GM21381 (cell line): ENCODE measurements around the gene MMP20.

Experiments used
- ATAC-seq: cut with Tn5 transposase; IDR thresholded peaks from one replicate; pipeline ENCODE4 v1.9.1; 2021; ENCODE audit warnings: mild to moderate bottlenecking, moderate library complexity; ENCODE audit not compliant: unreplicated experiment

MMP20 gene

DNA sequence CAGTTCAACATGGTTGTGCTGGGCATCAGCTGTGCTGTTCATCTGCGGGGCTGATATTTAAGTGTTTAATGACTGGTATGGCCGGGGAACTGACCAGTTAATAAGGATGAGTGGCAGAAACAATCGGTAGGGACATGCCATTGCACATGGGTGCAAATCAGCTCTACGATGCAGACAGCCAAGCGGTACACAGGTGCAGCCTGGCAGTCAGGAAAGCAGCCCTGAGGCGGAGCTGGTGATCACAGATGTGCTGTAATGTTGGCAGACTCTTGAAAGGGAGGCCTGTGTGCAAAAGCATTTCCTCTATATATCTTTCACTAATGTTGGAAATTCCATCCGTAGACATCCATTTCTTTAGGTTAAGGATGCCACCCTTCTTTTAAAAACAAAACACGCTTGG, 1.1 kb downstream of the MMP20 start:
- ATAC-seq: no peak

DNA sequence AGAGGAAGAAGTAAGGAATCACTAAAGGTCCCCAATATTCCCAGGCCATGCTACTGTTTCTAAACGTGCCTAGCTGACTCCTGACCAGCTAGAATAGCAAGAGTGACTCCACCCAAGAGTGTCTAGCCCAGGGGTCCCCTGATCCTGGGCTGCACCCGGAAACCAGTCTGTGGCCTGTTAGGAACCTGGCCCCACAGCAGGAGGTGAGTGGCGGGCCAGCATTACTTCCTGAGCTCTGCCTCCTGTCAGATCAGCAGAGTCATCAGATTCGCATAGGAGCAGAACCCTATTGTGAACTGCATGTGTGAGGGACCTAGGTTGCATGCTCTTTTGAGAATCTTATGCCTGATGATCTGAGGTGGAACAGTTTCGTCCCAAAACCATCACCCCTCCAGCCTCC, 2.0 kb downstream of the MMP20 start:
- no peak for ATAC-seq

DNA sequence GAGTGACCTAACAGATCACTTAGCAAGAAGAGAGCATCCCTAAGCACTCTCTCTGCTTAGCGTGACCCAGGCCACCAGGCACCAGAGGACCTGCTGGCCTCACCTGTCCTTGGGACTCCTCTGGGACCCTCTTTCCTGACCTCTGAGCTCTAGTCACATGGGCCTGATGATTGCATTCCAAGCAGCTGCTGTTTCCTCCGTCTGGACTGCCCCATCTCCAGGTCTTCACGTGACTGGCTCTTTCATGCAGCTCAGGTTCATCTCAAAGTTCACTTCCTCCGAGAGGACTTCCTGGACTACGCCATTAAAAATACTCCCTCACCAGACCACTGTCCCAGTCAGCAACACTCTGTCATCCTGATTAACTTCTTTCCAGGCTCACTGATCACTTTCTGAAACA, 2.9 kb downstream of the MMP20 start:
- ATAC-seq: no peak

DNA sequence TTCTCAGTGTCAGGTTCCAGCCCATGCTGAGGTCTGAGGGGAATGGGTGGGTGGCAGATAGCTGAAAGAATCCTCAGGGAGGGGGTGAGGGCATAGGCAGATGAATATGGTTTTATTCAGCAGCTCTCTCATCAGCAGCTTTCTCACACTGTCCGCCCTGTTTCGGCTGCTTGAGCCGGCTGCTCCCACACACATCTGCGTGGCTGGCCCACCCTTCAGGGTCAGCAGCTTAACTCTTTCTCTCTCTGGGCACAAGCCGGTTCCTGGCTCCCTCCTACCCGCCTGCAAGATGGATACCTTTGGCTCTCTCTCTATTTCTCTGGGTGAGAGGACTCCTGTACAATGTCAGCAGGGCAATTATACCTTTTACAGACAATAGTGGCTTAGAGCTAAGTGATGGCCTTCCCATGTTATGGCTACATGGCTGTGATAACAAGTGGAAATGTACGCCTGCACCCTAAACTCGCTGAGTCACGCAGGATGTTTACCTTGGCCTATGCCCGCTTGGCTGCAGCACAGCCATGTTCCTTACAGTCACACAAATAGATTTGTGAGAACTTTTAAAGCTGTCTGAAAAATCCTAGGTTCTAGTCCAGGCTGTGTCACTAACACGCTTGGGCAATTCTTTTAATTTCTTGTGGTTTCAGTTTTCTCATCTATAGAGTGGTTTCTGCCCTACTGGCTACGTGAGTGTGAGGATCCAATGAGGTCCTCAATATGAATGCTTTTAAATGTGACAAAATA, 4.1 kb downstream of the MMP20 start:
- peak; percentile 86 for ATAC-seq

- no peak for ATAC-seq
Measured at GRCh38 chr11:102620179-102620578, 5.0 kb downstream of the MMP20 start.

GRCh38 chr11:102617466-102618008, 7.6 kb downstream of the MMP20 start:
- no peak for ATAC-seq

GRCh38 chr11:102615894-102616432, 9.2 kb downstream of the MMP20 start:
- no peak for ATAC-seq

DNA sequence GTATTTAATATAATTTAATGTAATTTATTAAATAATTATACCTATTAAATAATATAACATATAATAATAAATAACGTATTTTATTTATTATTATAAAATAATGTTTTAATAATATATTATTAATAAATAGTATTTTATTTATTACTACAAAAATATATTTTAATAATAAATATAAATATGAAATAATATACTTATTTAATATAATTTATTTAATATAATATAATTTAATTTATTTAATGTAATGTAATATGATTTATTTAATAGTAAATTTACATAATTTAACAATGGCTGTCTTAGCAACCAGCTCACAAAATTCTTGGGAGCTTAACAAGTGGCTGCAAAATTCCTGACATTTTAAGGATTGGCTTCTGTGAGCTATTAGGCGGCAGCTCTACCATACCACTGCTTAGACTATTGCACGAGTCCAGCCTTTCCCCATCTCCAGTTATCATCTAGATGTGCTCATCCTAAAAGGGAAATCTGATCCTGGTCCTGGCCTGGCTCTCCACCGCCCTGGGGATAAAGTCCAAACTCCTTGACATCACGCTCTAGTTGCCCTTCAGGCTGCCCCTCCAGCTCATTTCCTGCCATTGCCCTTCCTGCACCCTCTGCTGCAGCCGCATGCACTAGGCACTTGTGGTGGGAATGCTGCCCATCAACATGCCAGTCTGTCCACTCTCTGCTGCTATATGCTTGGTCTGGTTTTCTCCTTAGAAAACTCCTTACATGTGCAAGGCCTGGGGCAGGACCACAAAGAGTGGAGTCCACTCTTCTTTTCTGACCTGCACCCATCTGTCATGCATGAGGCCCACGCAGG, 9.8 kb downstream of the MMP20 start:
- no peak for ATAC-seq

- no peak for ATAC-seq
Measured at GRCh38 chr11:102614485-102614884, 10.6 kb downstream of the MMP20 start.

GRCh38 chr11:102614031-102614430, 11.1 kb downstream of the MMP20 start:
- ATAC-seq: no peak

DNA sequence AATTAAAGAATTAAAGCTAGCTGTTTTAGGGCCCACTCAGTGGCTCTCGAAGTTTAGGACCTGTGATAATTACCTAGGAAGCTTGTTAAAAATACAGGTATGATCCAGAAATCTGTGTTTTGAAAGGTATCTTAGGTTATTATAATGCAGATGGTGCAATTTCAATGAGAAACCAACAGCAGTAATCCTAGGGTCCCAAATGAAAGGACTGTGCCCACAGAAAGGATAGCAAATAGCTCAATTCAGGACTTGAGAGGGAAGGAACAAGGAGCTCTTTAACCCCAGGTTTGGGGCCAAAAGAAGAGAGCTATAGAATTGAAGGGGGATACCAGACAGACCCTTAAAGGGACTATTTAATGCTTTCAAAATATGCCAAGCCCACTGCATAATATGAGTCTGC, 11.7 kb downstream of the MMP20 start:
- no peak for ATAC-seq

- peak; percentile 38 for ATAC-seq
Measured at GRCh38 chr11:102611291-102611690, 13.8 kb downstream of the MMP20 start.

GRCh38 chr11:102610200-102610599, 14.9 kb downstream of the MMP20 start:
- ATAC-seq: no peak

- ATAC-seq: no peak
Measured at GRCh38 chr11:102608699-102609098, 16.4 kb downstream of the MMP20 start.

DNA sequence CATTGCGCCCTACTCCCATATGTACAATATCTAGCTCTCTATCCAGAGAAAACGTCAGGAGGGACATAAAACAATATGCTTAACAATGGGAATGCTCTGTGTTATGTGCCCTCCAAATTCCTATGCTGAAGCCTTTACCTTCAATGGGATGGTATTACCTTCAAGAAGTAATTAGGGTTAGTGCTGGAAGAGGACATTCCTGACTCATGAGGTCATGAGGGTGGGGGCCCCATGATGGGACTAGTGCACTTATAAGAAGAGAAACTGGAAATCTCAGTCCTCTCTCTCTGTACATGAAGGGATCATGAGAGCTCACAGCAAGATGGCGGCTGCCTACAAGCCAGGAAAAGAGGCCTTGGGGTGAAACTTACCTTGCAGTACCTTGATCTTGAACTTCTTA, 20.3 kb downstream of the MMP20 start:
- ATAC-seq: no peak

- ATAC-seq: no peak
Measured at GRCh38 chr11:102604011-102604410, 21.1 kb downstream of the MMP20 start.

DNA sequence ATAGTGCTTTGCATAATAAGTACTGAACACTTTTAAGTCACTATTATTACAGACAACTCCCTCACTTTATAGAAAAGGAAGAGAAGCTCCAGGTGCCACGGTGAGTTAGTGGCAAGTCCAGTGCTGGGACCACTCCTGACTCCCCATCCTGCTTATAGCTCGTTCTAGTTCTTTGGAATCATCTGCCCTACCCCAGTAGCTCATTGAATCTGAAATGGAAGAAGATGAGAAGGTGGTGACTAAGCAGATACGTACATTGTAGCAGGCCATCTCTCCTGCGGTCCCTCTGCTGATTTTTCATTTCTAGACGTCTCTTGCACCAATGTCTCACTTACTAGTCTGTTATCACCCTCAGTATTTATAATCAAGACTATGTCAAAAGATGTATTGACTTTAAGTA, 21.6 kb downstream of the MMP20 start:
- no peak for ATAC-seq

GRCh38 chr11:102603091-102603490, 22.0 kb downstream of the MMP20 start:
- ATAC-seq: no peak

DNA sequence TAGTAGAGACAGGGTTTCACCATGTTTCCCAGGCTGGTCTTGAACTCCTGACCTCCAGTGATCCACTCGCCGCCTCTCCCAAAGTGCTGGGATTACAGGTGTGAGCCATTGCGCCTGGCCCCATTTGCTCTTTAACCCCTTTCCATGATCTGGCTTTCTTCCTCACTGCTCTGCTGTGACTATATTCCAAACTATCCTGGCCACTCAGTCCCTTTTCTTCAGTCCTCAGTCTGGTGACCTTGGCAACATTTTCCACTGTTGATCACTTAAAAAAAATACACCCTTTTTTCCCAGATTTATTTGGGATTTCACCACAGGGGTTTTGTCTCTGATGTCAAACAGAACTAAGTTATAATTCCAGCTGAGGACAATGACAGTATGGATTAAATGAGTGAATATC, 24.5 kb downstream of the MMP20 start:
- ATAC-seq: no peak

DNA sequence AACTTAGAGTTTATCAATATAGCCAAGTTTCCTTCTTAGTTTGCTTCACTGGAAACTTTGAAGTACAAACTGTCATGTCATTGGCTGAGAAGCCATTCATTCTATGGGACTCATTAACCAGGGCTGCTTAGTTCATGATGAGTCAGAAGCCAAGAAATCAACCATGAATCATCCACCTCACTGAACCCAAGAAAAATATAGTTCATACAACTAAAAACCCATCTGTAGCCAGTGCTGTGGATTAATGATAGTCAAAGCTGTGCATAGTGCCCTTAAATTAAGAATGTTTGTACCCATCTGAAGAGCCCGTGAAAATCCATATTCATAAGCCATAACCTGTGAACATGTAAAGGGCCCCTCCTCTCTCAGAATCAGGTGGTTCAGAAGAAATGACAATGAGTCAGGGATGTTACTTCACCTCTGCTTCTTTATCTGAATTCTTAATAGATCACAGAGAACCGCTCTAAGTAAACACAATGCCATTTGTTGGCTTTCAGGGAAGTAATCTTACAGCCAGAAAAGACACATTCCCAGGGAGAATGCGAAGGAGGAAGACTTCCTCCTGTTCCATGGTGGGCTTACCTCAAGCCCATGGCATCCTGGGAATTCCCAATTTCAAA, 25.4 kb downstream of the MMP20 start:
- peak; percentile 97 for ATAC-seq

GRCh38 chr11:102598272-102598671, 26.9 kb downstream of the MMP20 start:
- no peak for ATAC-seq
